UCSD-AML1 (cell line): ENCODE results near the gene INO80B.

Experiments used
- DNase-seq: peaks from one replicate; lab custom pipeline; 2025; ENCODE audit not compliant: unreplicated experiment; lab: John Stamatoyannopoulos, UW

Gene INO80B

DNA sequence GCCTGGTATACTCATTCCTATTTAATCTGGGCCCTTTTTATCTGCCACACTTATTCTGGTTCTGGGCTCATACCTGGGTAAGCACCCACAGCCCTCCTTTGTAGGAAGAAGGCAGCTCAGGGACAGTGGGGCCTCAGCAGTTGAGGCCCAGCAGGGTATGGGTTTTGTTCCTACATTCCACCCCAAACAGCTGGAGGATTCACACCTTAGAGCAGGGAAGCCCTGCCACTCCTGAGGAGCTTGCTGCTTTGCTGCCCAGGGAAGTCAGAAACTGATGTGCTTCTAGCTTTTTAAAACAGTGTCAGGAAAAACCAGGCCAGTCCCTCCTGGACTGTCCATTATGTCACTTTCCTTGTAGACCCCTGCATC is 45.7 kb downstream of the INO80B start:
- DNase-seq, result no peak

DNA sequence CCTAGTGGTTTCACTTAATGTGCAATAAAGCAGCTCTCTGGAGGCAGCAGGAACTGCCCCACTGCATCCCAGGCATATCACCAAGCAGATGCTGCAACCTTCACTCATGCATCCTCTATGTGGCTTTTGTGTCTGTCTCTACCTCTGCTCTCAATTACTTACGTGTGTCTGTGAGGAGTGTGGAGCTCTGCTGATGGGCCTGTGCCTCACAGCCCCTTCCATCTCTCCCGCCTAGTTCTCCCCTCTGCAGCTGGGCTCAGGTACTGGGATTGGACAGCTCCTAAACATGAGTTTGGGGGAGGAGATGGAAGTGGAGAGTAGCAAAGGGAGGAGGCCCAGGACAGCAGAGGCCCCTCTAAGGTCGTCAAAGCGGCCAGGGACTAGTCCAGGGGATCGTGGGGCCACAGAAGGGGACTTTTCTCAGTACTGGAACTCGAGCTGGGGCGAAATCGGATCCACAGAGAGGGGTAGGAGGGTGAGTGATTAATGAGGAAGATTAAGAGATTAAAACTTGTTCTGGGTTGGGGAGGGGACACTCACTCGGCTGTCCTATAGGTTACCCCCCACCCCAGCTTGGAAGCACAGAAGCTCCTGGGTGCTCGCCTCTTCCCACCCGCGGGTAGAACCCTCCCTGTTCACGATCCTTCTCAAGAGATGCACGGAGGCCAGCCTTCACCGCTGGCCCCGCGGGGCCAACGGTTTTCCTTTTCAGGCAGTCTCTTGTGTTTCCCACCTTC is 46.6 kb downstream of the INO80B start:
- no peak for DNase-seq

GRCh38 chr2:74502147-74502719 is 47.3 kb downstream of the INO80B start:
- DNase-seq, result no peak

- peak; percentile 86 for DNase-seq
These were observed 48.0 kb downstream of the INO80B start for GRCh38 chr2:74502720-74503505.

GRCh38 chr2:74503506-74504475 is 48.9 kb downstream of the INO80B start:
- no peak for DNase-seq

- DNase-seq, result no peak
These were observed 49.7 kb downstream of the INO80B start for GRCh38 chr2:74504591-74504990.

DNA sequence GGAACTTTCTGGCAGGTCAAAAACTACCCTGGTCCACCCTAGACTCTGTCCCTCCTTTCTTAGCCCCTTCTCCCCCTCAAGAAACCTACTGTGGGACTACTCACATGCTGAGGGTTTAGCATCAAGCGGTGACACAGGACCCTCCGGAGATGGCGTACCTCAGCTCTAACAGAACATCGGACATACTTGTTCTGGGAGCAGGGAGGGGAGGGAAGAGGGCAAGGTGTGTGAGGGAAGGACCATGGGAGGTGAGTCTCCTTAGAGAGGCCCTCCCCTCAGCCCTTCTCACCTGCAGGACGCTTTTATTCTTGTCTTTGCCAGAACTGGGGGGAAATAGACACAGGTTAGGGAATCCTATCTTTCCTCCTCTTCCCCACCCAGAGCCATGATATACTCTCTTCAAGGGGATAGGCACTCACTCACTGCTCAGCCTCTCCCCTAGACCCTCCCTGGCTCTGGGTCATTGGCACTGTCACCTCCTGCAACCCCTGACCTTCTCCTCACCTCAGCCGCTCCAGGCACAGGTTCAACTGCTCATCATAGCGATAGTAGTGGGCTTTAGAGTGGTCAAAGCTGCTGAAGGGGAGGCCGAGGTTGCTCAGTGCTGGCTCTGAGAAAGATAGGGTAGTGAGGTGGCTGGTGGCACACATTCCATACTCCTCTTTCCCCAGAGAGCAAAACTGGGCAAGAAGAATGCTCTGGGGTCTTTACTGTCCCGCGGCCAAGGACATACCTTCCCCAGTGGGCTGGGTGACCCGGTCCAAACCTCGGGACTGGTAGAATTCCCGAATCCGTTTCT is 50.8 kb downstream of the INO80B start:
- DNase-seq, result no peak

DNA sequence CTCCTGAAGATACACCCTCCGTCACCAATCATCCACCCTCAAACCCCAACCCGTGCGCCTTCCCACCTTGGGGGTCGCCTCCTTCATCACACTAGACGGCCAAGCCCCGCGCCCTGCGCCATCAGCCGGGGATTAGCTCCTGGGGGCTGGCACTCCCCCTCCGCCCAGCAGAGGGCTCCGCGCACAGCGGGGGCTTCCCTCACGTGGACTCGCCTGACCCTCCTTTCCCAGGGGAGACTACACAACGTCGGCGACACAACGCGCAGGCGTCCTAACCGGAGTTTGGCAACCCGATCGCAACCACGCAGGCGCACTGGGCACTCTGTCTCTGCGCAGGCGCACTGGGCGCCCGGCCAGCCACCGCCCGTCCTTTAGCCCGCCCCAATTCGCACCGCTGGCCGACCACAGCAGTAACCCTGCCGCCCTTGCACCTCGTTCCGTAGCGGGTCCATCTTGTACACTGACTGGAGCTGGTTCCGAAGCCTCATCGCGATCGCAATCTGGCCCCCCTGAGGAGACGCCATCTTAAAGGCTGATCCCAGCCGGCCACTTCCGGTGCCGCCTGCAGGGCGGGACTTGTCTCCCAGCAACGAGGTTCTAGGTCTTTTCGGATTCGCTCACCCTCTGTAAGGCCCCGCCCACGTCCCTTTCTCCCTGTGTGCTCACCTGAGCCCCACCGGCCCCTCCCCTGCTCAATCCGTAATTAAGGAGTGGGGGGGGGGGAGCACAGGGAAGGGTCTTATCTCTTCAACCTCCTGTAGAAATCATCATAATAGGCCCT is 52.4 kb downstream of the INO80B start, which contains the start of gene PCGF1:
Gene PCGF1 (minus strand): TSS at position 551 of the 781 bp plus-strand sequence. CDS start 27 bp downstream, at position 524.
- peak; percentile 98 for DNase-seq
